Chondrocyte (in vitro differentiated cells): ENCODE results near the gene SLC50A1. TPM values are rescaled to one million over a fixed set of nuclear protein-coding genes. Genes with fewer than 3 reads are reported as not detected.

Source experiments
- DNase-seq: peaks from one replicate; pipeline ENCODE4 v3.0.0; 2021; ENCODE audit warnings: mixed read lengths, low spot score
- H3K27ac Mint-ChIP-seq: one replicate; pipeline ENCODE4 v1.8.0; 2021; ENCODE audit warnings: mild to moderate bottlenecking, moderate library complexity, mixed read lengths; ENCODE audit not compliant: unreplicated experiment
- H3K27me3 Mint-ChIP-seq: 2 replicates; pipeline ENCODE4 v1.8.0; 2021; ENCODE audit warnings: low read depth, mixed read lengths
- H3K36me3 Mint-ChIP-seq: 2 replicates; pipeline ENCODE4 v1.8.0; 2021; ENCODE audit warnings: low read depth, mixed read lengths
- H3K4me1 Mint-ChIP-seq: 2 replicates; pipeline ENCODE4 v1.8.0; 2021; ENCODE audit warnings: low read depth, mild to moderate bottlenecking, mixed read lengths
- H3K4me3 Mint-ChIP-seq: one replicate; pipeline ENCODE4 v1.8.0; 2021; ENCODE audit warnings: mild to moderate bottlenecking, moderate library complexity, mixed read lengths; ENCODE audit not compliant: unreplicated experiment
- H3K9me3 Mint-ChIP-seq: 2 replicates; pipeline ENCODE4 v1.8.0; 2021; ENCODE audit warnings: low read depth, mixed read lengths
- CTCF ChIP-seq: fragments of 200-600 bp; sonication (generic); IDR thresholded peaks from 2 replicates; pipeline ENCODE4 v1.5.0; 2021; ENCODE audit warnings: antibody characterized with exemption, mild to moderate bottlenecking, moderate library complexity
- total RNA-seq: library from RNA; stranded (reverse); gene quantifications from 3 replicates; pipeline ENCODE4 v1.2.1, GENCODE V29; 2021

Gene SLC50A1
- total RNA-seq, 1 donor from 2014 or later, result 37.9 TPM

GRCh38 chr1:155127105-155127966 lies 8.3 kb upstream of the SLC50A1 start, which contains the start of gene EFNA1:
TSS of gene EFNA1 (plus strand) at chr1:155127876. CDS start at chr1:155127978, 102 bp downstream.
- peaks cover 75% of the 10 kb centered on the region for H3K4me1 Mint-ChIP-seq
- peaks cover 11% of the 10 kb centered on the region for H3K36me3 Mint-ChIP-seq
- H3K9me3 Mint-ChIP-seq, result no peaks in the 10 kb centered on the region
- H3K27ac Mint-ChIP-seq, result peak within 1 kb of the TSS; percentile 94
- peak within 1 kb of the TSS; percentile 83 for H3K4me3 Mint-ChIP-seq
- H3K27me3 Mint-ChIP-seq, result no peaks in the 10 kb centered on the region
- DNase-seq, result no peak
- no peak for TF ChIP-seq CTCF

- Mint-ChIP-seq H3K4me1 (peaks cover 75% of the 10 kb centered on the region), H3K27me3 (no peaks in the 10 kb centered on the region)
- TF ChIP-seq CTCF, result no peak
Observed at GRCh38 chr1:155127967-155128754, 7.5 kb upstream of the SLC50A1 start.

GRCh38 chr1:155128755-155129473 lies 6.7 kb upstream of the SLC50A1 start:
- Mint-ChIP-seq H3K27ac (peak overlapping the region; percentile 94), H3K27me3 (no peaks in the 10 kb centered on the region), H3K36me3 (peaks cover 15% of the 10 kb centered on the region), H3K4me1 (peaks cover 72% of the 10 kb centered on the region), H3K4me3 (peak overlapping the region; percentile 83), H3K9me3 (no peaks in the 10 kb centered on the region)
- no peak for TF ChIP-seq CTCF
- no peak for DNase-seq

More at GRCh38 chr1:155127967-155128754, 7.5 kb upstream of the SLC50A1 start:
- H3K9me3 Mint-ChIP-seq, result no peaks in the 10 kb centered on the region
- H3K36me3 Mint-ChIP-seq, result peaks cover 12% of the 10 kb centered on the region
- DNase-seq, result no peak
- peak overlapping the region; percentile 94 for H3K27ac Mint-ChIP-seq
- H3K4me3 Mint-ChIP-seq, result peak overlapping the region; percentile 83

- H3K9me3 Mint-ChIP-seq, result no peaks in the 10 kb centered on the region
- no peak for TF ChIP-seq CTCF
- no peak for DNase-seq
- H3K27ac Mint-ChIP-seq, result peak overlapping the region; percentile 94
- H3K27me3 Mint-ChIP-seq, result no peaks in the 10 kb centered on the region
- peak overlapping the region; percentile 83 for H3K4me3 Mint-ChIP-seq
- peaks cover 67% of the 10 kb centered on the region for H3K4me1 Mint-ChIP-seq
- peaks cover 15% of the 10 kb centered on the region for H3K36me3 Mint-ChIP-seq
Observed at GRCh38 chr1:155130272-155131006, 5.2 kb upstream of the SLC50A1 start.
